ENCODE data around the gene HADH. TPM values are rescaled to one million over a fixed set of nuclear protein-coding genes. Genes with fewer than 3 reads are reported as not detected.
"Not testable (repeated sequence)": the region's sequence is repeated elsewhere in the genome, so short reads cannot be mapped to it uniquely, and the experiment has no call there.

The HADH gene
- total and polyA plus RNA-seq, 4 donors: 27.5 to 140 (median 94.3) TPM

GRCh38 chr4:108048997-108049396 is 59.3 kb downstream of the HADH start (continued):
- TF ChIP-seq CTCF (IDR thresholded peaks at IDR 0.05; ENCODE audit: low read depth, low read length, missing input control): no peak
- no peak for TF ChIP-seq NR2F2 (IDR thresholded peaks at IDR 0.05)
- TF ChIP-seq JUND (IDR thresholded peaks at IDR 0.05): no peak
- TF ChIP-seq RAD21 (IDR thresholded peaks at IDR 0.05): no peak
- no peak for TF ChIP-seq GABPA (IDR thresholded peaks at IDR 0.05 in 1 of 2, conservative IDR thresholded peaks at IDR 0.05 in 1 of 2)
- no peak for TF ChIP-seq SP1 (IDR thresholded peaks at IDR 0.05)

GRCh38 chr4:108049406-108049805 is 59.7 kb downstream of the HADH start:
- H3K27me3 ChIP-seq (ENCODE audit: control insufficient read depth in 4 of 4, insufficient read depth in 4 of 4, low read length in 3 of 4): no peaks in the 10 kb centered on the region
- H3K27ac ChIP-seq (ENCODE audit: low read depth in 1 of 2, low read length in 2 of 2): no peak overlapping the region
- no peaks in the 10 kb centered on the region for H3K9me3 ChIP-seq (ENCODE audit: control insufficient read depth in 4 of 4, low read length in 3 of 4)
- H3K4me1 ChIP-seq (ENCODE audit: control insufficient read depth in 4 of 4, insufficient read depth in 4 of 4, low read length in 3 of 4): no peaks in the 10 kb centered on the region
- H3K9ac ChIP-seq (ENCODE audit: low read depth in 1 of 2, low read length in 2 of 2): no peak overlapping the region
- 88% methylated on average over 5 of the region's 5 CpGs for WGBS
- no peak overlapping the region for H3K4me3 ChIP-seq (ENCODE audit: low read depth in 1 of 3, low read length in 3 of 3)
- TF ChIP-seq GABPA (IDR thresholded peaks at IDR 0.05 in 1 of 2, conservative IDR thresholded peaks at IDR 0.05 in 1 of 2) (no peak), RAD21 (IDR thresholded peaks at IDR 0.05) (no peak), YY1 (IDR thresholded peaks at IDR 0.05) (no peak), FOXA2 (IDR thresholded peaks at IDR 0.05) (no peak), SP1 (IDR thresholded peaks at IDR 0.05) (no peak), TAF1 (conservative IDR thresholded peaks at IDR 0.05) (no peak), CTCF (IDR thresholded peaks at IDR 0.05; ENCODE audit: low read depth, low read length, missing input control) (no peak), HNF4A (conservative IDR thresholded peaks at IDR 0.05) (no peak), MAX (IDR thresholded peaks at IDR 0.05) (no peak), JUND (IDR thresholded peaks at IDR 0.05) (no peak), FOXA1 (IDR thresholded peaks at IDR 0.05) (no peak), ATF3 (IDR thresholded peaks at IDR 0.05) (no peak), ZBTB33 (IDR thresholded peaks at IDR 0.05) (no peak), EGR1 (IDR thresholded peaks at IDR 0.05; ENCODE audit: low read depth in 2 of 2) (no peak), HNF4G (IDR thresholded peaks at IDR 0.05) (no peak), REST (IDR thresholded peaks at IDR 0.05) (no peak)
- H3K36me3 ChIP-seq (ENCODE audit: control insufficient read depth in 4 of 4, insufficient read depth in 3 of 4, low read depth in 1 of 4, low read length in 3 of 4): peaks cover 0 to 1% (median 0%) of the 10 kb centered on the region in 4 donors
- DNase-seq (ENCODE audit: low spot score): no peak

GRCh38 chr4:108050166-108051111 is 60.8 kb downstream of the HADH start:
- H3K27me3 ChIP-seq (ENCODE audit: control insufficient read depth in 4 of 4, insufficient read depth in 4 of 4, low read length in 3 of 4): not testable (repeated sequence)
- 92% methylated on average over 8 of the region's 10 CpGs for WGBS

More at GRCh38 chr4:108050166-108051111, 60.8 kb downstream of the HADH start:
- not testable (repeated sequence) for H3K9ac ChIP-seq (ENCODE audit: low read depth in 1 of 2, low read length in 2 of 2); H3K4me3 ChIP-seq (ENCODE audit: low read depth in 1 of 3, low read length in 3 of 3); H3K4me1 ChIP-seq (ENCODE audit: control insufficient read depth in 4 of 4, insufficient read depth in 4 of 4, low read length in 3 of 4); H3K9me3 ChIP-seq (ENCODE audit: control insufficient read depth in 4 of 4, low read length in 3 of 4); DNase-seq (ENCODE audit: low spot score); H3K36me3 ChIP-seq (ENCODE audit: control insufficient read depth in 4 of 4, insufficient read depth in 3 of 4, low read depth in 1 of 4, low read length in 3 of 4); H3K27ac ChIP-seq (ENCODE audit: low read depth in 1 of 2, low read length in 2 of 2)

Measured in liver (tissue), 9 donors.